LNCAP (cell line): Measurements from ENCODE around the gene SPP1.

ENCODE experiments used
- TF ChIP-seq, protein P1 (sequence below): fragments of 450-650 bp; IDR thresholded peaks from 2 replicates; pipeline ENCODE4 v1.5.1; 2017; ENCODE audit warnings: mild to moderate bottlenecking

Gene SPP1

DNA sequence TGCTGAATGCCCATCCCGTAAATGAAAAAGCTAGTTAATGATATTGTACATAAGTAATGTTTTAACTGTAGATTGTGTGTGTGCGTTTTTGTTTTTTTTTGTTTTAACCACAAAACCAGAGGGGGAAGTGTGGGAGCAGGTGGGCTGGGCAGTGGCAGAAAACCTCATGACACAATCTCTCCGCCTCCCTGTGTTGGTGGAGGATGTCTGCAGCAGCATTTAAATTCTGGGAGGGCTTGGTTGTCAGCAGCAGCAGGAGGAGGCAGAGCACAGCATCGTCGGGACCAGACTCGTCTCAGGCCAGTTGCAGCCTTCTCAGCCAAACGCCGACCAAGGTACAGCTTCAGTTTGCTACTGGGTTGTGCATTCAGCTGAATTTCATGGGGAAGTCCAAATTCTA lies at the start of gene SPP1:
TSS of gene SPP1 (plus strand) at position 249 of the 400 bp plus-strand sequence. CDS start 1,182 bp downstream, outside the sequence.
- TF ChIP-seq, protein P1, sequence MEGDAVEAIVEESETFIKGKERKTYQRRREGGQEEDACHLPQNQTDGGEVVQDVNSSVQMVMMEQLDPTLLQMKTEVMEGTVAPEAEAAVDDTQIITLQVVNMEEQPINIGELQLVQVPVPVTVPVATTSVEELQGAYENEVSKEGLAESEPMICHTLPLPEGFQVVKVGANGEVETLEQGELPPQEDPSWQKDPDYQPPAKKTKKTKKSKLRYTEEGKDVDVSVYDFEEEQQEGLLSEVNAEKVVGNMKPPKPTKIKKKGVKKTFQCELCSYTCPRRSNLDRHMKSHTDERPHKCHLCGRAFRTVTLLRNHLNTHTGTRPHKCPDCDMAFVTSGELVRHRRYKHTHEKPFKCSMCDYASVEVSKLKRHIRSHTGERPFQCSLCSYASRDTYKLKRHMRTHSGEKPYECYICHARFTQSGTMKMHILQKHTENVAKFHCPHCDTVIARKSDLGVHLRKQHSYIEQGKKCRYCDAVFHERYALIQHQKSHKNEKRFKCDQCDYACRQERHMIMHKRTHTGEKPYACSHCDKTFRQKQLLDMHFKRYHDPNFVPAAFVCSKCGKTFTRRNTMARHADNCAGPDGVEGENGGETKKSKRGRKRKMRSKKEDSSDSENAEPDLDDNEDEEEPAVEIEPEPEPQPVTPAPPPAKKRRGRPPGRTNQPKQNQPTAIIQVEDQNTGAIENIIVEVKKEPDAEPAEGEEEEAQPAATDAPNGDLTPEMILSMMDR, result no peak

GRCh38 chr4:87926554-87927098 lies 48.9 kb upstream of the SPP1 start:
- TF ChIP-seq, protein P1, result no peak

- TF ChIP-seq, protein P1, result no peak
Measured at GRCh38 chr4:87930629-87931028, 44.9 kb upstream of the SPP1 start.

DNA sequence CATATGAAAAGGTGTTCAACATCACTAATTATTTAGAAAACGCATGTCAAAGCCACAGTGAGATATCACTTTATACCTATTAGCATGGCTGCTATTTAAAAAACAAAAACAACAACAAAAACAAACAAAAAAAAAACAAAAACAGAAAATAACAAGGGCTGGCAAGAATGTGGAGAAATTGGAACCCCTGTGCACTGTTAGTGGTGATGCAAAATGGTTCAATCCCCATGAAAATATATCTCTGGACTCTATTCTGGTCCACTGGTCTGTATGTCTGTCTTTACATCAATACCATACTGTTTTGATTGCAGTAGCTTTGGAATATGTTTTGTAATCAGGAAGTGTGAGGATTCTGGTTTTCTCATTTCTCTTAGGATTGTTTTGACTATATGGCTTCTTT lies 43.6 kb upstream of the SPP1 start:
- TF ChIP-seq, protein P1, result no peak

DNA sequence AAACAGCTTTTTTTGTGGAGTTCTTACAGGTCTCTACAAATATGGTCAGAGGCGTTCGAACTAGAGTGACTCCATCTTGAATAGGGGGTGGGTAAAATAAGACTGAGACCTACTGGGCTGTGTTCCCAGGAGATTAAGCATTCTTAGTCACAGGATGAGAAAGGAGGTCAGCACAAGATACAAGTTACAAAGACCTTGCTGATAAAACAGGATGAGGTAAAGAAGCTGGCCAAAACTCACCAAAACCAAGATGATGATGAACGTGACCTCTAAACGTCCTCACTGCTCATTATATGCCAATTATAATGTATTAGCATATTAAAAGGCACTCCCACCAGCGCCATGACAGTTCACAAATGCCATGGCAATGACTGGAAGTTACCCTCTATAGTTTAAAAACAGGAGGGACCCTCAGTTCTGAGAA lies 42.8 kb upstream of the SPP1 start:
- TF ChIP-seq, protein P1, result no peak

- TF ChIP-seq, protein P1, result no peak
Measured at GRCh38 chr4:87933337-87933736, 42.2 kb upstream of the SPP1 start.

DNA sequence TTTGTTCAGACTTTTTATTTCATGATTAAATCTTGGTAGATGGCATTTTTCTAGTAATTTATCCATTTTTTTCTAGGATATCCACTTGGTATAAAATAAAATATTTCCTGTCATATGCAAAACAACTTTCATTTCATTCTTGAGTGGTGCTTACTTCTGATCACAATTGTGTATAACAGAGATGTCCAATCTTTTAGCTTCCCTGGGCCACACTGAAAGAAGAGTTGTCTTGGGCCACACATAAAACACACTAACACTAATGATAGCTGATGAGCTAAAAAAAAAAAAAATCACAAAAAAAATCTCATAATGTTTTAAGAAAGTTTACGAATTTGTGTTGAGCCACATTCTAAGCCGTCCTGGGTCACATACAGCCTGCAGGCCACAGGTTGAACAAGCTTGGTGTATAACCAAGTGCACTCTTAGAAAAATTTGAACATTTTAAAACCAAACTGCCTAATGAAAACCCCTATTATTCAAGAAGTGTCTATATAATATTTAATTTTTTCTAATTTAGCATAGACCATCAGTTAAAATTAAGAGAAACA lies 41.3 kb upstream of the SPP1 start:
- TF ChIP-seq, protein P1, result no peak

DNA sequence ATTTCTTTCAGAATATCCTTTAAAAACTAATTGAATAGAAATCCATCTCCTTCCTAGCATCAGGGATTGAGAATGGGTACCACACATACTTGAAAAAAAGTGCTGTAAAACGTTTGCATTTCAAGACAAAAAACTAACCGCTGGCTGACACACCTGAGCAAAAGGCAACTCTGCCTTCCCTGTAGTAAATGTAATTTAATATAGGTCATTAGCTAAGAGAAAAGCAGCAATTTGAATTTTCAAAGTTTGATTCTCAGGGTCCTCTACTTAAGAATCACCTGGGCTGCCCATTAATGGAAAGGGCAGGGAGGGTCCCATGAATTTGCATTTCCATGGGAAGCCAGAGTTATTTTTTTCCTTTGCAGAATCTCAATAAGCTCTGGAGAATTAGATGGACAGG lies 40.5 kb upstream of the SPP1 start:
- TF ChIP-seq, protein P1, result no peak
